H1 (cell line): ENCODE data around the gene NQO2. TPM values are rescaled to one million over a fixed set of nuclear protein-coding genes. Genes with fewer than 3 reads are reported as not detected.

Source experiments
- CTCF ChIA-PET: fragments of 300-600 bp; sonication (Branson Sonifier 250); formaldehyde crosslinking; loops from one replicate; lab custom pipeline; 2021; ENCODE audit not compliant: partially characterized antibody; lab: Charles Lee
- POLR2A ChIA-PET: fragments of 300-600 bp; sonication (Branson Sonifier 250); formaldehyde crosslinking; loops from one replicate; lab custom pipeline; 2021; ENCODE audit warnings: inconsistent platforms; ENCODE audit not compliant: partially characterized antibody; lab: Charles Lee
- DNase-seq, 2 experiments: peaks; one replicate each; pipeline versions ENCODE4 v3.0.0 to v3.0.0-alpha.2; 2010 to 2022; ENCODE audit warnings: low spot score in 2 of 2, low read depth in 1 of 2, mixed read lengths in 1 of 2
- FAIRE-seq: peaks from 2 replicates; lab custom pipeline; 2011; peaks lifted over from hg19 to GRCh38; lab: Jason Lieb, UNC
- H2AFZ ChIP-seq: 2 replicates; pipeline ENCODE4 v1.8.1; 2012; ENCODE audit warnings: low read length, inconsistent platforms
- H2AK5ac ChIP-seq: 2 replicates; pipeline ENCODE4 v1.6.1; 2013; ENCODE audit warnings: low read depth, low read length
- H2BK120ac ChIP-seq: replicated peaks from 2 replicates; pipeline ENCODE3; 2013; ENCODE audit warnings: low read depth, low read length, inconsistent platforms
- H2BK12ac ChIP-seq: 2 replicates; pipeline ENCODE4 v1.6.1; 2013; ENCODE audit warnings: low read depth, low read length
- H2BK15ac ChIP-seq: 2 replicates; pipeline ENCODE4 v1.6.1; 2013; ENCODE audit warnings: low read length
- H2BK20ac ChIP-seq: 2 replicates; pipeline ENCODE4 v1.6.1; 2013; ENCODE audit warnings: low read length
- H2BK5ac ChIP-seq: 2 replicates; pipeline ENCODE4 v1.6.1; 2013; ENCODE audit warnings: low read depth, low read length
- H3K14ac ChIP-seq: 2 replicates; pipeline ENCODE4 v1.6.1; 2013; ENCODE audit warnings: inconsistent platforms; ENCODE audit not compliant: insufficient read length
- H3K18ac ChIP-seq: 2 replicates; pipeline ENCODE4 v1.6.1; 2013; ENCODE audit warnings: low read length; ENCODE audit errors: extremely low read depth
- H3K23ac ChIP-seq: 2 replicates; pipeline ENCODE4 v1.6.1; 2013; ENCODE audit warnings: inconsistent platforms; ENCODE audit not compliant: insufficient read length
- H3K23me2 ChIP-seq: 2 replicates; pipeline ENCODE4 v1.6.1; 2013; ENCODE audit warnings: low read depth, low read length
- H3K27ac ChIP-seq: 2 replicates; pipeline ENCODE4 v1.6.1; 2011; ENCODE audit warnings: low read depth, low read length, inconsistent platforms
- H3K27me3 ChIP-seq, 4 experiments: replicated peaks in 1 of 4; 1 replicate in 1 of 4; 2 replicates in 3 of 4; pipeline versions ENCODE4 v1.6.1 to v1.8.1; 2011 to 2013; ENCODE audit warnings: low read length in 3 of 4, mild to moderate bottlenecking in 3 of 4, inconsistent platforms in 2 of 4, mixed read lengths in 2 of 4, moderate library complexity in 1 of 4; ENCODE audit not compliant: control insufficient read depth in 3 of 4, insufficient read depth in 3 of 4; ENCODE audit errors: extremely low read depth in 1 of 4
- H3K36me3 ChIP-seq, 4 experiments: 2 replicates each; pipeline versions ENCODE4 v1.6.1 to v1.8.1; 2011 to 2013; ENCODE audit warnings: mild to moderate bottlenecking in 4 of 4, low read length in 3 of 4, moderate library complexity in 2 of 4, control low read depth in 1 of 4, inconsistent platforms in 1 of 4; ENCODE audit not compliant: insufficient read depth in 4 of 4, control insufficient read depth in 2 of 4
- H3K4ac ChIP-seq: replicated peaks from 2 replicates; pipeline ENCODE3; 2013; ENCODE audit warnings: low read length, low read depth, mixed read lengths, inconsistent platforms; ENCODE audit not compliant: insufficient read length
- H3K4me1 ChIP-seq, 4 experiments: replicated peaks in 1 of 4; 1 replicate in 1 of 4; 2 replicates in 3 of 4; pipeline versions ENCODE4 v1.6.1 to v1.8.1; 2011 to 2013; ENCODE audit warnings: low read length in 3 of 4, inconsistent platforms in 2 of 4, mixed read lengths in 1 of 4; ENCODE audit not compliant: insufficient read depth in 4 of 4, control insufficient read depth in 3 of 4
- H3K4me2 ChIP-seq, 2 experiments: 2 replicates each; pipeline versions ENCODE4 v1.6.1 to v1.8.1; 2011 to 2013; ENCODE audit warnings: low read depth in 2 of 2, low read length in 2 of 2, control low read depth in 1 of 2, inconsistent platforms in 1 of 2, mild to moderate bottlenecking in 1 of 2; ENCODE audit not compliant: insufficient read depth in 1 of 2
- H3K4me3 ChIP-seq, 4 experiments: fragments of 200-600, 300-600 bp in 1 of 4; sonication (generic), shearing (Covaris generic), sonication (Bioruptor Twin) in 1 of 4; 2 replicates each; pipeline versions ENCODE4 v1.5.1 to v1.8.1; 2011 to 2016; ENCODE audit warnings: low read length in 4 of 4, low read depth in 3 of 4, control low read depth in 2 of 4, inconsistent platforms in 2 of 4, mild to moderate bottlenecking in 2 of 4, mixed read lengths in 1 of 4, moderate library complexity in 1 of 4; ENCODE audit not compliant: insufficient read depth in 2 of 4; ENCODE audit errors: extremely low read depth in 1 of 4
- H3K56ac ChIP-seq: replicated peaks from 2 replicates; pipeline ENCODE3; 2013; ENCODE audit warnings: low read depth, mild to moderate bottlenecking, mixed read lengths, low read length, inconsistent platforms; ENCODE audit not compliant: insufficient read length
- H3K79me1 ChIP-seq: 2 replicates; pipeline ENCODE4 v1.6.1; 2013; ENCODE audit warnings: low read depth, low read length, control low read depth
- H3K79me2 ChIP-seq, 2 experiments: 2 replicates each; pipeline versions ENCODE4 v1.6.1 to v1.8.1; 2012 to 2013; ENCODE audit warnings: low read length in 2 of 2, mild to moderate bottlenecking in 2 of 2, inconsistent platforms in 1 of 2; ENCODE audit not compliant: insufficient read depth in 2 of 2, control insufficient read depth in 1 of 2
- H3K9ac ChIP-seq, 4 experiments: replicated peaks in 1 of 4; 1 replicate in 1 of 4; 2 replicates in 3 of 4; pipeline versions ENCODE4 v1.6.1 to v1.8.1; 2011 to 2013; ENCODE audit warnings: low read depth in 3 of 4, low read length in 3 of 4, control low read depth in 2 of 4, mild to moderate bottlenecking in 2 of 4, moderate library complexity in 2 of 4, inconsistent platforms in 1 of 4; ENCODE audit errors: extremely low read depth in 1 of 4
- H3K9me3 ChIP-seq, 2 experiments: 2 replicates each; pipeline versions ENCODE4 v1.6.1 to v1.8.1; 2012 to 2013; ENCODE audit warnings: mild to moderate bottlenecking in 2 of 2, moderate library complexity in 2 of 2, control low read depth in 1 of 2, inconsistent platforms in 1 of 2, low read depth in 1 of 2, low read length in 1 of 2, mixed read lengths in 1 of 2; ENCODE audit not compliant: insufficient read depth in 2 of 2
- H4K20me1 ChIP-seq, 2 experiments: replicated peaks in 1 of 2; 2 replicates each; pipeline versions ENCODE3 to v1.8.1; 2011 to 2013; ENCODE audit warnings: inconsistent platforms in 2 of 2, low read length in 2 of 2, mild to moderate bottlenecking in 1 of 2; ENCODE audit not compliant: insufficient read depth in 2 of 2, control insufficient read depth in 1 of 2
- H4K5ac ChIP-seq: 2 replicates; pipeline ENCODE4 v1.6.1; 2013; ENCODE audit warnings: low read length, low read depth, mixed read lengths, inconsistent platforms; ENCODE audit not compliant: insufficient read length
- H4K8ac ChIP-seq: 2 replicates; pipeline ENCODE4 v1.8.0; 2013; ENCODE audit warnings: mild to moderate bottlenecking, moderate library complexity, low read length, inconsistent platforms; ENCODE audit not compliant: insufficient read depth; ENCODE audit errors: extremely low read depth
- H4K91ac ChIP-seq: replicated peaks from 2 replicates; pipeline ENCODE3; 2013; ENCODE audit warnings: low read length, mixed read lengths, inconsistent platforms; ENCODE audit not compliant: insufficient read length
- CEBPB ChIP-seq: IDR thresholded peaks from 2 replicates; pipeline ENCODE4 v1.6.1; 2012; ENCODE audit warnings: low read depth, low read length
- CTCF ChIP-seq, 3 experiments: IDR thresholded peaks; 1 replicate in 2 of 3; 2 replicates in 1 of 3; pipeline versions ENCODE4 v1.5.1 to v1.6.1; 2011; ENCODE audit warnings: low read length in 3 of 3, mild to moderate bottlenecking in 3 of 3, inconsistent platforms in 2 of 3, low read depth in 1 of 3, moderate library complexity in 1 of 3; ENCODE audit not compliant: insufficient read depth in 1 of 3; ENCODE audit errors: control extremely low read depth in 1 of 3
- GABPA ChIP-seq: IDR thresholded peaks from 2 replicates; pipeline ENCODE4 v1.6.1; 2011; ENCODE audit warnings: mild to moderate bottlenecking, low read length, moderate library complexity, borderline replicate concordance; ENCODE audit not compliant: insufficient read depth
- MAFK ChIP-seq: IDR thresholded peaks from 2 replicates; pipeline ENCODE4 v1.6.1; 2012; ENCODE audit warnings: low read depth, mild to moderate bottlenecking, improper control_type of control experiment, low read length
- MAX ChIP-seq: IDR thresholded peaks from 2 replicates; pipeline ENCODE4 v1.6.1; 2012; ENCODE audit warnings: inconsistent platforms
- TCF12 ChIP-seq: IDR thresholded peaks from 2 replicates; pipeline ENCODE4 v1.6.1; 2011; ENCODE audit warnings: low read depth, mild to moderate bottlenecking, low read length
- WGBS, 2 experiments: shearing (Covaris generic) in 1 of 2; methylation state at CpG; one replicate each; pipeline versions ENCODE4 v1.1.6 to v1.1.7; 2013 to 2015; ENCODE audit warnings: low lambda C conversion rate in 2 of 2, mixed read lengths in 2 of 2, inconsistent platforms in 1 of 2, low coverage in 1 of 2, missing lambda C conversion rate in 1 of 2; ENCODE audit not compliant: insufficient replicate concordance in 2 of 2, insufficient coverage in 1 of 2, insufficient read length in 1 of 2; ENCODE audit errors: extremely low coverage in 1 of 2, missing lambda C conversion rate in 1 of 2; 5-methylcytosine and 5-hydroxymethylcytosine counted together
- polyA plus RNA-seq, 7 experiments: library from polyadenylated mRNA; depleted of rRNA in 3 of 7; stranded (reverse) in 5 of 7; unstranded in 2 of 7; fragments of >200 nt in 5 of 7; fragments of 200-250 nt in 2 of 7; gene quantifications; 1 replicate in 5 of 7; 2 replicates in 1 of 7; 4 replicates in 1 of 7; pipeline versions ENCODE4 v1.2.1 to v1.2.3, GENCODE V29; 2011 to 2013; ENCODE audit warnings: missing spikeins in 2 of 7, mixed read lengths in 2 of 7
- total RNA-seq: library from RNA; stranded (reverse); fragmentation: NEBNext Ultra II Directional; extraction: Animal tissue kit (Norgen Biotek cat#: 25700); gene quantifications from 2 replicates; pipeline ENCODE4 v1.2.1, GENCODE V29; 2021

The NQO2 gene
- total and polyA plus RNA-seq, 2 of the 8 experiments (the other 6 are each of a cell fraction or from before 2014, with no cell fraction given), result 135 to 168 TPM

- ChIA-PET POLR2A (no interaction called here), CTCF (interaction anchor here (1.7 kb wide), 1 partner anchor 17 kb away, joined by 8 read pairs; no protein-coding TSS in a partner anchor)
- no peak overlapping the region for H2BK12ac ChIP-seq
- no peak overlapping the region for H3K27ac ChIP-seq
- no peaks in the 10 kb centered on the region for H4K20me1 ChIP-seq
- H3K23ac ChIP-seq, result no peak overlapping the region
- no peak overlapping the region for H3K14ac ChIP-seq
- no peaks in the 10 kb centered on the region for H3K9me3 ChIP-seq
- no peak overlapping the region for H2BK5ac ChIP-seq
- TF ChIP-seq GABPA (no peak), CTCF (IDR thresholded peaks at IDR 0.05; ENCODE audit: control extremely low read depth in 1 of 3, insufficient read depth in 1 of 3, low read depth in 1 of 3, low read length in 3 of 3) (no peak), TCF12 (no peak), MAX (no peak), CEBPB (no peak), MAFK (no peak)
- no peak overlapping the region for H2AFZ ChIP-seq
- DNase-seq (no peak), FAIRE-seq (no peak)
- H2BK120ac ChIP-seq, result no peak overlapping the region
- H3K4ac ChIP-seq, result no peak overlapping the region
- no peaks in the 10 kb centered on the region for H3K79me2 ChIP-seq
- H3K36me3 ChIP-seq, result no peaks in the 10 kb centered on the region
- H3K56ac ChIP-seq, result no peak overlapping the region
- no peak overlapping the region for H2BK15ac ChIP-seq
- H3K4me1 ChIP-seq, result peaks cover 0 to 3% (median 2%) of the 10 kb centered on the region in 4 experiments; a peak in 4 of 7 replicates
- peaks cover 6% of the 10 kb centered on the region; the same call in 1 of the 2 replicates for H3K23me2 ChIP-seq
- no peak overlapping the region for H3K4me2 ChIP-seq
- 88% methylated on average over 3 of the region's 3 CpGs; no CpG with 5 or more reads in 1 of the 2 experiments for WGBS, 2 experiments
- no peak overlapping the region for H3K18ac ChIP-seq
- no peak overlapping the region for H4K8ac ChIP-seq
- no peak overlapping the region for H4K5ac ChIP-seq
- no peak overlapping the region for H3K4me3 ChIP-seq
- H3K79me1 ChIP-seq, result no peaks in the 10 kb centered on the region
- H3K9ac ChIP-seq, result no peak overlapping the region
- H2BK20ac ChIP-seq, result no peak overlapping the region
- no peak overlapping the region for H2AK5ac ChIP-seq
- peaks cover 0 to 2% (median 0%) of the 10 kb centered on the region in 4 experiments; a peak in 1 of 7 replicates for H3K27me3 ChIP-seq
- H4K91ac ChIP-seq, result no peak overlapping the region
Measured at GRCh38 chr6:2969549-2969948, 30.1 kb upstream of the NQO2 start.
